Measurements from ENCODE around the gene PTPRR.
A peak's percentile ranks its signal among the peaks of the same experiment; 100 is the strongest.

The PTPRR gene

GRCh38 chr12:70756791-70757190 is 163.7 kb downstream of the PTPRR start:
- no peak for DNase-seq (ENCODE audit: extremely low read depth, insufficient read length)
- no peak overlapping the region for H3K4me3 ChIP-seq (replicated peaks; ENCODE audit: low read depth, low read length)
- H3K27me3 ChIP-seq (replicated peaks; ENCODE audit: control insufficient read depth, insufficient read depth, low read length): no peaks in the 10 kb centered on the region; the same call in none of the 2 replicates
- no peak for TF ChIP-seq CTCF (IDR thresholded peaks at IDR 0.05; ENCODE audit: insufficient read depth, low read length, poor library complexity, severe bottlenecking)
- H3K36me3 ChIP-seq (ENCODE audit: control insufficient read depth, insufficient read depth, low read length): no peaks in the 10 kb centered on the region

DNA sequence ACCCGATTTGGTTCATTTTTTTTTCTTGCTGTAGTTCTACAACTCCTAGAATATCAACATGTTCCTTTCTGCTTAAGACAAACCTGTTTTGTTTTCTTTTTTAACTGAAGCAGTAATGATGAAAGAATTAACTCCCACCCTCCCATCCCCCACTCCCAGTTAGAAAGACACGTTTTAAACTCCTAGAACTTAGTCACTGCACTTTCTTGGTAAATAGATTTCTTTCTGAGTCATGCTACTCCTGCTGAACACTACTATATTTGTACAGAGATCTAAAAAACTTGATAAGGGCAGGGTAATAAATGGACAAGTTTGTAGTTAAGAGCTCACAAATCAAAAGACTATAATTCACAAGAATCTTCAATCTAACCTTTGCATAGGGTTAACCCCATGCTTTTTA is 164.4 kb downstream of the PTPRR start:
- Histone ChIP-seq H3K4me3 (replicated peaks; ENCODE audit: low read depth, low read length) (no peak overlapping the region), H3K27me3 (replicated peaks; ENCODE audit: control insufficient read depth, insufficient read depth, low read length) (no peaks in the 10 kb centered on the region; the same call in none of the 2 replicates), H3K36me3 (ENCODE audit: control insufficient read depth, insufficient read depth, low read length) (no peaks in the 10 kb centered on the region)
- no peak for TF ChIP-seq CTCF (IDR thresholded peaks at IDR 0.05; ENCODE audit: insufficient read depth, low read length, poor library complexity, severe bottlenecking)
- no peak for DNase-seq (ENCODE audit: extremely low read depth, insufficient read length)

- no peak for DNase-seq (ENCODE audit: extremely low read depth, insufficient read length)
- Histone ChIP-seq H3K27me3 (replicated peaks; ENCODE audit: control insufficient read depth, insufficient read depth, low read length) (no peaks in the 10 kb centered on the region; the same call in none of the 2 replicates), H3K36me3 (ENCODE audit: control insufficient read depth, insufficient read depth, low read length) (no peaks in the 10 kb centered on the region), H3K4me3 (replicated peaks; ENCODE audit: low read depth, low read length) (peak overlapping the region; percentile 20; the same call in 1 of the 2 replicates)
- no peak for TF ChIP-seq CTCF (IDR thresholded peaks at IDR 0.05; ENCODE audit: insufficient read depth, low read length, poor library complexity, severe bottlenecking)
These were observed 166.2 kb downstream of the PTPRR start for GRCh38 chr12:70754330-70754741.

GRCh38 chr12:70752327-70752726 is 168.2 kb downstream of the PTPRR start:
- no peak overlapping the region for H3K4me3 ChIP-seq (replicated peaks; ENCODE audit: low read depth, low read length)
- no peaks in the 10 kb centered on the region; the same call in none of the 2 replicates for H3K27me3 ChIP-seq (replicated peaks; ENCODE audit: control insufficient read depth, insufficient read depth, low read length)
- H3K36me3 ChIP-seq (ENCODE audit: control insufficient read depth, insufficient read depth, low read length): no peaks in the 10 kb centered on the region
- DNase-seq (ENCODE audit: extremely low read depth, insufficient read length): no peak
- TF ChIP-seq CTCF (IDR thresholded peaks at IDR 0.05; ENCODE audit: insufficient read depth, low read length, poor library complexity, severe bottlenecking): no peak

GRCh38 chr12:70749931-70750330 is 170.6 kb downstream of the PTPRR start:
- Histone ChIP-seq H3K4me3 (replicated peaks; ENCODE audit: low read depth, low read length) (no peak overlapping the region), H3K27me3 (replicated peaks; ENCODE audit: control insufficient read depth, insufficient read depth, low read length) (no peaks in the 10 kb centered on the region; the same call in none of the 2 replicates), H3K36me3 (ENCODE audit: control insufficient read depth, insufficient read depth, low read length) (no peaks in the 10 kb centered on the region)
- no peak for TF ChIP-seq CTCF (IDR thresholded peaks at IDR 0.05; ENCODE audit: insufficient read depth, low read length, poor library complexity, severe bottlenecking)
- no peak for DNase-seq (ENCODE audit: extremely low read depth, insufficient read length)

- Histone ChIP-seq H3K36me3 (ENCODE audit: control insufficient read depth, insufficient read depth, low read length) (no peaks in the 10 kb centered on the region), H3K4me3 (replicated peaks; ENCODE audit: low read depth, low read length) (no peak overlapping the region), H3K27me3 (replicated peaks; ENCODE audit: control insufficient read depth, insufficient read depth, low read length) (no peaks in the 10 kb centered on the region; the same call in 1 of the 2 replicates)
- DNase-seq (ENCODE audit: extremely low read depth, insufficient read length): no peak
- no peak for TF ChIP-seq CTCF (IDR thresholded peaks at IDR 0.05; ENCODE audit: insufficient read depth, low read length, poor library complexity, severe bottlenecking)
These were observed 171.7 kb downstream of the PTPRR start for GRCh38 chr12:70748809-70749208.
